Activated CD4-positive, CD25-positive, alpha-beta regulatory T cell (primary cell): ENCODE data around the gene GAA.

Source experiments
- DNase-seq, 4 experiments: peaks; one replicate each; lab custom pipeline; 2025; lab: John Stamatoyannopoulos, UW

Gene GAA

DNA sequence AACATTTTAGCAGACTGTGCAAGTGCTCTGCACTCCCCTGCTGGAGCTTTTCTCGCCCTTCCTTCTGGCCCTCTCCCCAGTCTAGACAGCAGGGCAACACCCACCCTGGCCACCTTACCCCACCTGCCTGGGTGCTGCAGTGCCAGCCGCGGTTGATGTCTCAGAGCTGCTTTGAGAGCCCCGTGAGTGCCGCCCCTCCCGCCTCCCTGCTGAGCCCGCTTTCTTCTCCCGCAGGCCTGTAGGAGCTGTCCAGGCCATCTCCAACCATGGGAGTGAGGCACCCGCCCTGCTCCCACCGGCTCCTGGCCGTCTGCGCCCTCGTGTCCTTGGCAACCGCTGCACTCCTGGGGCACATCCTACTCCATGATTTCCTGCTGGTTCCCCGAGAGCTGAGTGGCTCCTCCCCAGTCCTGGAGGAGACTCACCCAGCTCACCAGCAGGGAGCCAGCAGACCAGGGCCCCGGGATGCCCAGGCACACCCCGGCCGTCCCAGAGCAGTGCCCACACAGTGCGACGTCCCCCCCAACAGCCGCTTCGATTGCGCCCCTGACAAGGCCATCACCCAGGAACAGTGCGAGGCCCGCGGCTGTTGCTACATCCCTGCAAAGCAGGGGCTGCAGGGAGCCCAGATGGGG, 3.1 kb downstream of the GAA start:
- no peak for DNase-seq

DNA sequence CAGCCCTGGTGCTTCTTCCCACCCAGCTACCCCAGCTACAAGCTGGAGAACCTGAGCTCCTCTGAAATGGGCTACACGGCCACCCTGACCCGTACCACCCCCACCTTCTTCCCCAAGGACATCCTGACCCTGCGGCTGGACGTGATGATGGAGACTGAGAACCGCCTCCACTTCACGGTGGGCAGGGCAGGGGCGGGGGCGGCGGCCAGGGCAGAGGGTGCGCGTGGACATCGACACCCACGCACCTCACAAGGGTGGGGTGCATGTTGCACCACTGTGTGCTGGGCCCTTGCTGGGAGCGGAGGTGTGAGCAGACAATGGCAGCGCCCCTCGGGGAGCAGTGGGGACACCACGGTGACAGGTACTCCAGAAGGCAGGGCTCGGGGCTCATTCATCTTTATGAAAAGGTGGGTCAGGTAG, 3.6 kb downstream of the GAA start:
- no peak for DNase-seq

DNA sequence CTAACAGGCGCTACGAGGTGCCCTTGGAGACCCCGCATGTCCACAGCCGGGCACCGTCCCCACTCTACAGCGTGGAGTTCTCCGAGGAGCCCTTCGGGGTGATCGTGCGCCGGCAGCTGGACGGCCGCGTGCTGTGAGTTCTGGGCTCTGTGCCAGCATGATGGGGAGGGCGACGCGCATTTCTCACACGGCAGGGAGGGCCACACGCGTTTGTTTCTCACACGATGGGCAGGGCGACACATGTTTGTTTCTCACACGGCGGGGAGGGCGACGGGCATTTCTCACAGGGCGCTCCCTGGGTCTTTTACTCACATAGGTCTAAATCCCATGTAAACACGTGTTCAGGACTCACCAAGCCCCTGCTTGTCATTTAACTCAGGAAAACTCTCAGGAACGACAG, 4.4 kb downstream of the GAA start:
- DNase-seq, result no peak

DNA sequence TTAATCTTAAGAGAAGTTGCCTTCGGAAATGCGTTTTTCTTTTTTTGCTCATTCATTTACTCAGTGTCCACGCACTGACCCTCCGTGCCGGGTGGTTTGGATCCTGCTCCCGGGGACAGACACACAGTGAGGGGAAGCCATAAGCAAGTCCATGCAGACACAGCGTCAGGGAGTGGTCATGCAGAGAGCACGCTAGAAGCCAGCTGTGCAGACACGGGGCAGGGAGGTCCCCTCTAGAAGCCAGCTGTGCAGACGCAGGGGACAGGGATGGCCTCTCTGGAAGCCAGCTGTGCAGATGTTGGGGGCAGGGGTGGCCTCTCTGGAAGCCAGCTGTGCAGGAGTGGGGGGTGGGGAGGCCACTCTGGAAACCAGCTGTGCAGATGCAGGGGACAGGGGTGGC, 4.8 kb downstream of the GAA start:
- no peak for DNase-seq

DNA sequence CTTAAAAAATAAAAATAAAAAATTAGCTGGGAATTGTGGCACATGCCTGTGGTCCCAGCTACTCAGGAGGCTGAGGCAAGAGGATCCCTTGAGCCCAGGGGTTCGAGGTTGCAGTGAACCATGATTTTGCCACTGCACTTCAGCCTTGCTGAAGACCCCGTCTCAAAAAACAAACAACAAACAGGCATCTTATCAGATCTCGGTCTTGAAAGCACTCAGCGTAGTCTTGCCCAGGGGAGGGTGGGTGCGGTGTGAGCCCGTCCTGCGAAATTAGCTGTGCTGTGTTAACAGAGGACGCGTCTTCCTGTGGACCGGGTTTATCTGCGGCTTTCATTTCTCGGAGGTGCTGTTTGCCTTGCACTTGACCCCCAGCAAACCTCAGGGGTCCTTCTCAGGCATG, 5.4 kb downstream of the GAA start:
- DNase-seq, result no peak

DNA sequence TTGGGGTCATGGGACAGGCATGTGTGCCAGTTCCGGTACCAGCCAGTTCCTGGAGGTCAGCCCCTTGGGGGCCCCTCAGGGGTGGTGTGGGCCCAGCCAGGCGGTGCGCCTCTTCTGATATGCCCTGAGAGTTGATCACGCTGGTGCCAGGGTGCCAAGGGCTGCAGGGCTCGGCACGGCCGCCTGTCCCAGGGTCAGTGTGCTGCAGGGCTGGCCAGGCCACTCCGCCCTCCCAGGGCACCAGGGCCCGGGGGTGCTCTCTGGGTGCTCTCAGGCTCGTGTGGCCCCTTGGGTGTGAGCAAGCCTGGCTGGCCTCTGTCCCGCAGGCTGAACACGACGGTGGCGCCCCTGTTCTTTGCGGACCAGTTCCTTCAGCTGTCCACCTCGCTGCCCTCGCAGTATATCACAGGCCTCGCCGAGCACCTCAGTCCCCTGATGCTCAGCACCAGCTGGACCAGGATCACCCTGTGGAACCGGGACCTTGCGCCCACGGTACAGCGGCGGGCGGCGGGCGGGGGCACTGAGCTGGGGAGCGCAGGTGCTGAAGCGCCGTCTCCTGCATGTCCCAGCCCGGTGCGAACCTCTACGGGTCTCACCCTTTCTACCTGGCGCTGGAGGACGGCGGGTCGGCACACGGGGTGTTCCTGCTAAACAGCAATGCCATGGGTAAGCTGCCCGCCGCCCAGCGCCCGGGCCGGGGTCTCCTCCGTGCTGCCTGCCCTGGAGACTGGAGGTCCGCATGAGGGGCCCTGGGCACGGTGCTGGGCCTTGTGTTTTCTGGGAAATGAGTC, 6.0 kb downstream of the GAA start:
- DNase-seq, result no peak

DNA sequence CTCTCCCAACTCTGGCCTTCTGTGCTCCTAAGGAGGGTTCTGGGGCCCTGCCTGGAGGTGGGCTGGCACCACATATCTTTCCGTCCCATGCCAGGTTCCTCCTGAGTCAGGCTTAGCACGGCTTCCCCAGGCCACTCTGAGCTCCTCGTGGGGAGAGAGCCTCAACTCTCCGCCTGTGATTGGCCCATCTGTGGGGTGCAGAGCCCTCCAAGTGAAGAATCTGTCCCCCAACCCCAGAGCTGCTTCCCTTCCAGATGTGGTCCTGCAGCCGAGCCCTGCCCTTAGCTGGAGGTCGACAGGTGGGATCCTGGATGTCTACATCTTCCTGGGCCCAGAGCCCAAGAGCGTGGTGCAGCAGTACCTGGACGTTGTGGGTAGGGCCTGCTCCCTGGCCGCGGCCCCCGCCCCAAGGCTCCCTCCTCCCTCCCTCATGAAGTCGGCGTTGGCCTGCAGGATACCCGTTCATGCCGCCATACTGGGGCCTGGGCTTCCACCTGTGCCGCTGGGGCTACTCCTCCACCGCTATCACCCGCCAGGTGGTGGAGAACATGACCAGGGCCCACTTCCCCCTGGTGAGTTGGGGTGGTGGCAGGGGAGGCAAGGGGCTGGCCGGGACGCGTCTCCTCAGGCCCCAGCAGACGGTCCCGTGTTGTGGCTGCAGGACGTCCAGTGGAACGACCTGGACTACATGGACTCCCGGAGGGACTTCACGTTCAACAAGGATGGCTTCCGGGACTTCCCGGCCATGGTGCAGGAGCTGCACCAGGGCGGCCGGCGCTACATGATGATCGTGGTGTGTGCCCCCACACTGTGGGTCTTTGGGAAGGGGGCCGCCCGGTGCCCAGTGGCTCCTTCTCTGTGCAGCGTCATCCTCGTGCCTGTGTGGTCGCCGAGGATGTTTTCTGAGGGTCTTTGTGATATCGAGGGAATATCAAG, 6.9 kb downstream of the GAA start:
- DNase-seq, result no peak

DNA sequence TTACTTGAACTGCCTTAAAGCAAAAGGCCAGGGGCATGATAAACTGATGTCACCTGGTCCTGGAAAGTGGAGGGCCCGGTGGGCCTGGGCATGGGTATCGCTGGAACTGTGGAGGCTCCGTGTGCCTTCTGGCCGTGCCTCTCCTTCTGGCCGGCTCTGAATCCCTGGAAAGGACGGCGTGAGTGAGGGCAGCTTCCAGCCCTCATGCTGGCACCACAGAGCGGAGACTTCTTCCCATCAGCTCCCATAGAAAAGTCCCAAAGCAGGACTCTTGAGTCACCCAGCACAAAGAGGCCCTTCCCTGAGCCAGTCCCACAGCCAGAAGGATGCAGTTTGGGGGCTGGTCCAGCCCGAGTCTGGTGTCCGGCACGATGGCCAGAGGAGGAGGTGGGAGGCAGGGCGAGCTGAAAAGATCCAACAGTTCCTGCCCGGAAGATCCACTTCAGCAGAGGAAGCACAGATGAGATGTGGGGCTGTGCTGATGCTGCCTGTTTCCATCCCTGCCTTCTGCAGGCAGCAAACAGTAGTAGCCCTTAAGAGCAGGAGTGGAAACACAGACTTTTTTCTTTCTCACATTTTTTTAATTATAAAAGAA, 7.8 kb downstream of the GAA start:
- DNase-seq, result no peak

DNA sequence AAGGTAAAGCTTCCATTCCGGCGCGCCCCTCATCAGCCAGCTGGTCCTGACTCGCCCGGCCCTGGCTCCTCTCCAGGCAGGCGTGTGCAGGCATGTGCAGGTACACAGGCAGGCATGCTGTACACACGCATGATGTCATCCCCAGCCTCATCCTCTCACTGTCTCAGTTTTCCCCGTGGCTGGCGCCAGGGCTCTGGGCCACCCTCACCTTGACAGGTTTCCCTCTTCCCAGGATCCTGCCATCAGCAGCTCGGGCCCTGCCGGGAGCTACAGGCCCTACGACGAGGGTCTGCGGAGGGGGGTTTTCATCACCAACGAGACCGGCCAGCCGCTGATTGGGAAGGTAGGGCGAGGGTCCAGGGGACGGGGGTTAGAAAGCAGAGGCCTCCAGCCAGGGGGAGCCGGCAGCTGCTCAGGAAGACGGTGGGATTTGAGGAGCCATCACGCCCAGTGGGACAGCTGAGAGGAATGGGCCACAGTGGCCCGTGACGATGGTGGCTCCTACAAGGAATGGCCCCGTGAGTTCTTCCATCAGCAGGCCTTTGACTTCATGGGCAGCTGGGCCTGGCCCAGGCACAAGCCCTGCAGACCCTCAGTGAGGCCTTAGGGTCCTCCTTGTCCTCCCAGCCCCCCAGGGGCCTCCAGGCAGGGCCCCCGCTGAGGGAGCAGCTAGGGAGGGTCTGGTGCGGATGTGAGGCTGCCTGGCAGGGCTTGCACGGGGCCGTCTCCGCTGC, 8.5 kb downstream of the GAA start:
- no peak for DNase-seq

DNA sequence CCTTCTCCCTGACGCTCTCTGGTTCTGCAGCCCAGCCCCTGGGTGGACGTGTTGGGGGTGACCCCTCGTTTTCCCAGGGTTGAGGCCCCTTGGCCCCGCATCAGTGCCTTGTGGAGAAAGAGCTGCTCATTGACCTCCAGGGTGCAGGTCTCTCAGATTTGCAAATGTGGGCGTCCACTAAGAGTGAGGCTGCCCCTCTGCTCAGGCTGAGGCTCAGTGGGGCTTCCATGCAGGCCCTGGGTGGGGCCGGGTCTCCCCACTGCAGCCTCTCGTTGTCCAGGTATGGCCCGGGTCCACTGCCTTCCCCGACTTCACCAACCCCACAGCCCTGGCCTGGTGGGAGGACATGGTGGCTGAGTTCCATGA, 9.0 kb downstream of the GAA start:
- DNase-seq, result no peak

DNA sequence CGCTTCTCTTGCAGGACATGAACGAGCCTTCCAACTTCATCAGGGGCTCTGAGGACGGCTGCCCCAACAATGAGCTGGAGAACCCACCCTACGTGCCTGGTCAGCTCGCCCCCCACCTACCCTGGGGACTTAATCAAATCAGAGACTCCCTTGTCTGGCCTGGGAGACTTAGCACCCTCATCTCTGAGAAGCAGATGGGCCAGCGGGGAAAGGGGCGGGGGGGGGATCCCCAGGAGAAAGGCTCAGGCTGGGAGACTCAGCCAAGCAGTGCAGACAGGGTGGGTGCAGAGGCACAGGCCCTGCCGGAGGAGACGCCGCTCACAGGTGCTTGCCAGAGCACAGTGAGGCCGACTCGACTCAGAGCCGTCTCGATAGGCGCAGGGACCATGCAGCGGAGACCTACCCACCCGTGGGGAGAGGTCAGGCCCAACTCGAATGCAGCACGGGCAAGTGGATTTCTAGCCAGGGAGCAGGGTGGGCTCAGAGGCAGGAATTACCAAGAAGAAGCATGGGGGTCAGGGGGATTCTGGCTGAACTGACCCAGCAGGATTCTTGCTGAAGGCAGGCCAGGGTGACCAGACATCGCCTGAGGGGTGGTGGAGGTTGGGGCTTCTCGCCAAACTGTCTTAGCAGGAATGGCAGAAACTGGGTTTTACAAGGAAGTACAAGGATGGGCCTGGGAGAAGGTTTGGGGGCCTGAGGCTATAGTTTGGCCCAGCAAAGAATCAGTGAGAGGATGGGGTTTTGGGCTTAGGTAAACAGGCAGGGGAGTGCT, 9.7 kb downstream of the GAA start:
- no peak for DNase-seq

DNA sequence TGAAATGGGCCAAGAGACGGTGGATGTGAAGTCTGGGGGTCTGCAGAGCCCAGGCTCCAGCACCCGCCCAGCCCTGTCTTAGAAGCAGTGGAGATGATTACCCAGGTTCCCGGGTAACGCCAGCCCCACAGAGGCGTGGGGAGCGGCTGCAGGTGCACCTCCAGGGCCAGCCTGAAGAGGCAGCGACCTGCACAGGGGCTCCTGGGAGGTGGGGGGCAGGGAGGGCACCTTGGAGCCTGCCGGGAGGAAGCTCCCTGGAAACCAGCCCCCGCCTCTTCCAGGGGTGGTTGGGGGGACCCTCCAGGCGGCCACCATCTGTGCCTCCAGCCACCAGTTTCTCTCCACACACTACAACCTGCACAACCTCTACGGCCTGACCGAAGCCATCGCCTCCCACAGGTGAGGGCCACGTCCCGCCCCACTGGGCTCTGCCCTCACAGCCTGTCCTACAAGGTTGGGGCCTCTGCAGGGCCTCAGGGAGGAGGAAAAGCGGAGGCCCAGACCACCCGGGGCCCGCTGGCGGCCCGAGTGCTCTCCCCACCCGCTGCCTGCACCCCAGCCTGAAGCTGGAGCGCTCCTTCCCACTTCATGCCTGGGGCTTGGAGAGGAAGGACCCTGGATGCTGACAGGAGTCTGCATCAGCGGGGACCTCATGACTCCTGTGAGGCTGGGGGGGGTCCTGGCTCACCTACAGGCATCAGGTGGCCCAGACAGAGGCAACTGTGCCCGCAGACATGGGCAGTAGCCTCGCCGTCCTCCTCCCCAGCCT, 10.5 kb downstream of the GAA start:
- DNase-seq, result no peak

DNA sequence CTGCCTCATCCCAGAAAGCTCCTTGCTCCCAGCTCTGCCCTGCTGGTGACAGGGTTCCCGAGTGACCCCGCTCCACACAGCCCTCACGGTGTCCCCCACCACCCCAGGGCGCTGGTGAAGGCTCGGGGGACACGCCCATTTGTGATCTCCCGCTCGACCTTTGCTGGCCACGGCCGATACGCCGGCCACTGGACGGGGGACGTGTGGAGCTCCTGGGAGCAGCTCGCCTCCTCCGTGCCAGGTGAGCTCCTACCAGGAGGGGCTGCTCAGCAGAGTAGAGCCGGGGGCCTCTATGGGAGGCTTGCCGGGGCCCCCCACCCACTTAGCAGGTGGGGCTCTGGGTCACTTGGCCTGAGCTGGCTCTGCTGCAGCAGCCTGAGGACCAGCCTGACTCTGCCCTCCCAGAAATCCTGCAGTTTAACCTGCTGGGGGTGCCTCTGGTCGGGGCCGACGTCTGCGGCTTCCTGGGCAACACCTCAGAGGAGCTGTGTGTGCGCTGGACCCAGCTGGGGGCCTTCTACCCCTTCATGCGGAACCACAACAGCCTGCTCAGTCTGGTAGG, 11.2 kb downstream of the GAA start:
- DNase-seq, result no peak

DNA sequence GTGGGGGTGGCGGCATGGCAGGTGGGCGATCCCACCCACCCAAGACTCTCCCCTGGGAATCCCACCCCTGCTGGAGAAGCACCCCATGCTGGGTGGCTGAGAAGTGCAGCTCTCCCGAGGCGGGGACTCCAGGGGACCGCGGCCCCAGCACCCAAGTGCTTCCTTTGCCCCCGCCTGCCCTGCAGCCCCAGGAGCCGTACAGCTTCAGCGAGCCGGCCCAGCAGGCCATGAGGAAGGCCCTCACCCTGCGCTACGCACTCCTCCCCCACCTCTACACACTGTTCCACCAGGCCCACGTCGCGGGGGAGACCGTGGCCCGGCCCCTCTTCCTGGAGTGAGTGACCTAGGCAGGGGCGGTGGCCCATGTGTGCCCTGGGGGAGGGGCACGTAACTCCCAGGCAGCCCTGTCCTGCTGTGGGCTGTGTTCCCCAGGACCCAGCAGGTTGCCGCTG, 11.7 kb downstream of the GAA start:
- no peak for DNase-seq

DNA sequence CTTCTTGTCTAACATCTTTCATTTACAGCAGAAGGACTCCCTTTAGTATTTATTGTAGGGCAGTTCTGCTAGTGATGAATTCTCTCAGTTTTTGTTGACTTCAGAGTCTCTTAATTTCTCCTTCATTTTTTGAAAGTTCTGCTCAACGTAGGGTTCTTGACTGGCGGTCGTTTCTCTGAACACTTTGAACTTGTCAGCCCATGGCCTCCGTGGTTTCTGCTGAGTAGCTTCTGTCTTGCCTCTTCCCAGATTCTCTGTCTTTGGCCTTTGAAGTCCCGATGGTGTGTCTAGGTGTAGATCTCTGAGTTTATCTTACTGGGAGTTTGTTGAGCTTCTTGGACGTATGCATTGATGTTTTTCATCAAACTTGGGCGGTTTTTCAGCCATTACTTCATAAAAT, 13.4 kb downstream of the GAA start:
- no peak for DNase-seq

DNA sequence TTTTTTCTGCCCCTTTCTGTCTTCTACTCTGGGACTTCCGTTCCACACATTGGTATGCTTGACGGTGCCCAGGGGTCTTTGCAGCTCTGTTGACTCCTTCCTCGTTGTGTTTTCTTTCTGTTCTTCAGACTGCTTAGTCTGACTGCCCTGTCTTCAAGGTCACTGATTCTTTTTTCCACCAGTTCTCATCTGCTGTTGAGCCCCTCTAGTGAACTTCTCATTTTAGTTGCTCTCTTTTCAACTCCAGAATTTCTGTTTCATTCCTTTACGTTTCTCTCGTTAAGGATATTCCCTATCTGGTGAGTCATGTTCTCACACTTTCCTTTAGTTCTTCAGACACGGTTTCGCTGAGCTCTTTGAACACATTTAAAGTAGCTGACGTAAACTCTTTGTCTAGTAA, 13.8 kb downstream of the GAA start:
- no peak for DNase-seq

DNA sequence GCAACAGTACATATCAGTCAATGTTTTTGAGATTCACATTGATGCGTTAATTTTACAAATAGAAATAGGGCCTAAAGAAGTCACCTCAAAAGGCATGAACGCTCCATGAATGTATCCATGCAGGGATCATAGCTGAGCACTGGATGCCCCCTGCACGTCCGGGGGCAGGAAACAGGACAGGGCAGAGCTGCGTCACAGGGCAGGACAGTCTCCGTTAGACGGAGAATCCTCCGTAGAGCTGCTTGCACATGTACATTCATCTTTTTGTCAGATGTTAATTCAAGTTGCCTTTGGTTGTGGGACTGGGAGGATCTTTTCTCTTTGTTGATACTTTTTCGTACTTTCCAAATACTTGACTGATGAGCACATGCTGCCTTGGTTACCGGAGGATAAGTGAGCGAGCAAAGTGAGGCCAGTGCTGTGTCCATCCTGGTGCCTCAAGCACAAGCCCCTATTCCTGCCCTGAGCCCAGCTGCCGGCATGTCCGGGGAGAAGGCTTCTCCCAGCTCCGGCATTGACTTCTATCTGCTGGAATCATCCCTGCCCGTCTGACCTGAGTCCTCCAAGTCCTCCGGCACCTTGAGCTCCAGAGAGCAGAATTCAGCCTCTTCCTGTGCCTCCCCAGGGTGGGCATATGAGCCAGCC, 15.0 kb downstream of the GAA start:
- no peak for DNase-seq

DNA sequence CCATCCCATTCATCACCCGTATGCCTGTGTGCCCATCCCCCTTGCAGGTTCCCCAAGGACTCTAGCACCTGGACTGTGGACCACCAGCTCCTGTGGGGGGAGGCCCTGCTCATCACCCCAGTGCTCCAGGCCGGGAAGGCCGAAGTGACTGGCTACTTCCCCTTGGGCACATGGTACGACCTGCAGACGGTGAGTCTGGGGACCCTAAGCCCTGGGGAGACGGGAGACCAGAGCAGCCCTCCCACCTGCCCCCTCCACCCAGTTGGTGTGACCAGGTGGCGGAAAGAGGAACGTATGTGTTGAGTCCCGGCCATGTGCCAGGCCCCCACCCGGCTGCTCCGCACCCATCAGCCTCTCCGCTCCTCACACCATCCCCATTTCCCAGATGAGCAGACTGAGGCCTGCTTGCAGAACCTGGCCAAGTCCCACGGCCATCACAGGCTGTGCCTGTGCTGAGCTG, 15.6 kb downstream of the GAA start:
- DNase-seq, result no peak
